Muscle layer of duodenum (tissue), 2 donors: ENCODE measurements around the gene ZBTB6.

Experiments
- H3K27ac ChIP-seq: one replicate; pipeline ENCODE4 v1.7.0; 2013; ENCODE audit warnings: mild to moderate bottlenecking, low read length
- H3K27me3 ChIP-seq: one replicate; pipeline ENCODE4 v1.7.0; 2013; ENCODE audit warnings: low read depth, mild to moderate bottlenecking, control low read depth, low read length
- H3K36me3 ChIP-seq, 2 donors: one replicate each; pipeline ENCODE4 v1.7.0; 2013; ENCODE audit warnings: low read length in 2 of 2, control low read depth in 1 of 2, mild to moderate bottlenecking in 1 of 2; ENCODE audit not compliant: insufficient read depth in 2 of 2, control insufficient read depth in 1 of 2
- H3K4me1 ChIP-seq, 2 donors: one replicate each; pipeline ENCODE4 v1.7.0; 2013; ENCODE audit warnings: low read length in 2 of 2, mild to moderate bottlenecking in 2 of 2, control low read depth in 1 of 2, moderate library complexity in 1 of 2; ENCODE audit not compliant: insufficient read depth in 2 of 2, control insufficient read depth in 1 of 2
- H3K4me3 ChIP-seq, 2 donors: one replicate each; pipeline ENCODE4 v1.7.0; 2013; ENCODE audit warnings: low read length in 2 of 2, low read depth in 1 of 2, mild to moderate bottlenecking in 1 of 2
- H3K9me3 ChIP-seq, 2 donors: one replicate each; pipeline ENCODE4 v1.7.0; 2013; ENCODE audit warnings: low read length in 2 of 2, control low read depth in 1 of 2, mild to moderate bottlenecking in 1 of 2; ENCODE audit not compliant: control insufficient read depth in 1 of 2
- donor health status: healthy.

Gene ZBTB6

GRCh38 chr9:122941582-122942234, 28.6 kb upstream of the ZBTB6 start:
- no peaks in the 10 kb centered on the region for H3K9me3 ChIP-seq
- no peaks in the 10 kb centered on the region for H3K27me3 ChIP-seq
- H3K4me3 ChIP-seq = peak overlapping the region; percentile 81 to 92
- H3K4me1 ChIP-seq = peaks cover 4 to 21% of the 10 kb centered on the region in 2 donors
- H3K27ac ChIP-seq = peak overlapping the region; percentile 96
- peaks cover 0 to 5% of the 10 kb centered on the region in 2 donors for H3K36me3 ChIP-seq

GRCh38 chr9:122940749-122941581, 27.8 kb upstream of the ZBTB6 start, which contains the start of gene RABGAP1:
Gene RABGAP1 (plus strand): TSS chr9:122941020. CDS start chr9:122957060, 16,040 bp downstream.
- Histone ChIP-seq H3K4me3 (peak within 1 kb of the TSS; percentile 81 to 92), H3K36me3 (peaks cover 4 to 12% of the 10 kb centered on the region in 2 donors), H3K27ac (peak within 1 kb of the TSS; percentile 96), H3K4me1 (peaks cover 4 to 18% of the 10 kb centered on the region in 2 donors), H3K27me3 (no peaks in the 10 kb centered on the region), H3K9me3 (no peaks in the 10 kb centered on the region)

- Histone ChIP-seq H3K4me3 (peak overlapping the region; percentile 32 to 44), H3K4me1 (peaks cover 4 to 18% of the 10 kb centered on the region in 2 donors), H3K9me3 (no peaks in the 10 kb centered on the region)
Measured at GRCh38 chr9:122940454-122940748, 27.3 kb upstream of the ZBTB6 start.

GRCh38 chr9:122939601-122940000, 26.5 kb upstream of the ZBTB6 start:
- Histone ChIP-seq H3K36me3 (peaks cover 4 to 12% of the 10 kb centered on the region in 2 donors), H3K4me1 (peaks cover 4 to 15% of the 10 kb centered on the region in 2 donors), H3K27ac (no peak overlapping the region), H3K9me3 (no peaks in the 10 kb centered on the region), H3K4me3 (no peak overlapping the region), H3K27me3 (no peaks in the 10 kb centered on the region)

More at GRCh38 chr9:122940454-122940748, 27.3 kb upstream of the ZBTB6 start:
- Histone ChIP-seq H3K27ac (peak overlapping the region; percentile 26), H3K27me3 (no peaks in the 10 kb centered on the region), H3K36me3 (peaks cover 4 to 12% of the 10 kb centered on the region in 2 donors)

GRCh38 chr9:122936883-122937282, 23.8 kb upstream of the ZBTB6 start:
- Histone ChIP-seq H3K27me3 (no peaks in the 10 kb centered on the region), H3K4me3 (no peak overlapping the region), H3K9me3 (no peaks in the 10 kb centered on the region), H3K27ac (no peak overlapping the region), H3K4me1 (peaks cover 4 to 18% of the 10 kb centered on the region in 2 donors), H3K36me3 (peaks cover 4 to 12% of the 10 kb centered on the region in 2 donors)

GRCh38 chr9:122936464-122936863, 23.3 kb upstream of the ZBTB6 start:
- no peak overlapping the region for H3K27ac ChIP-seq
- H3K36me3 ChIP-seq = peaks cover 4 to 12% of the 10 kb centered on the region in 2 donors
- peaks cover 4 to 14% of the 10 kb centered on the region in 2 donors for H3K4me1 ChIP-seq
- no peak overlapping the region for H3K4me3 ChIP-seq
- no peaks in the 10 kb centered on the region for H3K9me3 ChIP-seq
- H3K27me3 ChIP-seq = no peaks in the 10 kb centered on the region

GRCh38 chr9:122931226-122932121, 18.4 kb upstream of the ZBTB6 start, which contains the start of gene ZBTB26:
Gene ZBTB26 (minus strand): TSS chr9:122931512. CDS start chr9:122919934, 11,578 bp downstream.
- H3K36me3 ChIP-seq = peaks cover 5 to 9% of the 10 kb centered on the region in 2 donors
- no peaks in the 10 kb centered on the region for H3K9me3 ChIP-seq
- H3K4me3 ChIP-seq = peak within 1 kb of the TSS; percentile 77 to 96
- no peaks in the 10 kb centered on the region for H3K27me3 ChIP-seq
- H3K4me1 ChIP-seq = peaks cover 12 to 35% of the 10 kb centered on the region in 2 donors
- peak within 1 kb of the TSS; percentile 91 for H3K27ac ChIP-seq

GRCh38 chr9:122930541-122931225, 17.6 kb upstream of the ZBTB6 start:
- Histone ChIP-seq H3K9me3 (no peaks in the 10 kb centered on the region), H3K4me1 (peaks cover 12 to 35% of the 10 kb centered on the region in 2 donors), H3K36me3 (peaks cover 0 to 6% of the 10 kb centered on the region in 2 donors), H3K27me3 (no peaks in the 10 kb centered on the region), H3K4me3 (peak overlapping the region; percentile 77 to 96), H3K27ac (peak overlapping the region; percentile 91)

- H3K27ac ChIP-seq = no peak overlapping the region
- H3K4me3 ChIP-seq = peak overlapping the region in 1 of 2 donors; percentile 96
Measured at GRCh38 chr9:122929796-122930354, 16.8 kb upstream of the ZBTB6 start.

GRCh38 chr9:122923947-122924346, 10.8 kb upstream of the ZBTB6 start:
- no peak overlapping the region for H3K4me3 ChIP-seq
- H3K9me3 ChIP-seq = no peaks in the 10 kb centered on the region
- H3K36me3 ChIP-seq = peaks cover 1 to 12% of the 10 kb centered on the region in 2 donors
- H3K4me1 ChIP-seq = peaks cover 0 to 5% of the 10 kb centered on the region in 2 donors
- no peak overlapping the region for H3K27ac ChIP-seq
- no peaks in the 10 kb centered on the region for H3K27me3 ChIP-seq

More at GRCh38 chr9:122929796-122930354, 16.8 kb upstream of the ZBTB6 start:
- H3K27me3 ChIP-seq = no peaks in the 10 kb centered on the region
- no peaks in the 10 kb centered on the region for H3K9me3 ChIP-seq
- peaks cover 0 to 6% of the 10 kb centered on the region in 2 donors for H3K36me3 ChIP-seq
- H3K4me1 ChIP-seq = peaks cover 12 to 35% of the 10 kb centered on the region in 2 donors
